ES-I3 (cell line): ENCODE measurements around the gene ADAMTSL2.
"Not testable (repeated sequence)": the region's sequence is repeated elsewhere in the genome, so short reads cannot be mapped to it uniquely, and the experiment has no call there.

Experiments used
- H3K36me3 ChIP-seq: 2 replicates; pipeline ENCODE4 v1.6.1; 2013; ENCODE audit warnings: mild to moderate bottlenecking, low read length, control low read depth, moderate library complexity; ENCODE audit not compliant: insufficient read depth
- H3K4me1 ChIP-seq: 2 replicates; pipeline ENCODE4 v1.6.1; 2013; ENCODE audit warnings: mild to moderate bottlenecking, control low read depth, low read length; ENCODE audit not compliant: insufficient read depth
- H3K9ac ChIP-seq: 2 replicates; pipeline ENCODE4 v1.6.1; 2013; ENCODE audit warnings: low read depth, mild to moderate bottlenecking, low read length, moderate library complexity
- H3K9me3 ChIP-seq: 2 replicates; pipeline ENCODE4 v1.6.1; 2013; ENCODE audit warnings: mild to moderate bottlenecking, low read length, moderate library complexity; ENCODE audit not compliant: control insufficient read depth, insufficient read depth

ADAMTSL2 gene

GRCh38 chr9:133560311-133560710 is 25.8 kb downstream of the ADAMTSL2 start:
- H3K36me3 ChIP-seq, result no peaks in the 10 kb centered on the region; the same call in 1 of the 2 replicates
- H3K9me3 ChIP-seq, result no peaks in the 10 kb centered on the region
- peaks cover 21% of the 10 kb centered on the region; the same call in 1 of the 2 replicates for H3K4me1 ChIP-seq
- H3K9ac ChIP-seq, result no peak overlapping the region

GRCh38 chr9:133560944-133561343 is 26.4 kb downstream of the ADAMTSL2 start:
- H3K9ac ChIP-seq, result no peak overlapping the region
- H3K36me3 ChIP-seq, result no peaks in the 10 kb centered on the region; the same call in 1 of the 2 replicates
- H3K9me3 ChIP-seq, result no peaks in the 10 kb centered on the region
- H3K4me1 ChIP-seq, result peaks cover 21% of the 10 kb centered on the region; the same call in 1 of the 2 replicates

- Histone ChIP-seq H3K4me1 (peaks cover 21% of the 10 kb centered on the region; the same call in 1 of the 2 replicates), H3K9ac (no peak overlapping the region)
Measured at GRCh38 chr9:133561976-133562554, 27.6 kb downstream of the ADAMTSL2 start.

GRCh38 chr9:133562611-133563290 is 28.2 kb downstream of the ADAMTSL2 start:
- H3K9ac ChIP-seq, result no peak overlapping the region
- no peaks in the 10 kb centered on the region for H3K9me3 ChIP-seq
- peaks cover 17% of the 10 kb centered on the region; the same call in 1 of the 2 replicates for H3K4me1 ChIP-seq
- H3K36me3 ChIP-seq, result no peaks in the 10 kb centered on the region; the same call in 1 of the 2 replicates

More at GRCh38 chr9:133561976-133562554, 27.6 kb downstream of the ADAMTSL2 start:
- Histone ChIP-seq H3K9me3 (no peaks in the 10 kb centered on the region), H3K36me3 (no peaks in the 10 kb centered on the region; the same call in 1 of the 2 replicates)

- H3K36me3 ChIP-seq, result no peaks in the 10 kb centered on the region; the same call in 1 of the 2 replicates
- H3K9me3 ChIP-seq, result no peaks in the 10 kb centered on the region
- peaks cover 15% of the 10 kb centered on the region; the same call in 1 of the 2 replicates for H3K4me1 ChIP-seq
- no peak overlapping the region for H3K9ac ChIP-seq
Measured at GRCh38 chr9:133563291-133563796, 28.8 kb downstream of the ADAMTSL2 start.

- H3K4me1 ChIP-seq, result peaks cover 15% of the 10 kb centered on the region; the same call in 1 of the 2 replicates
- not testable (repeated sequence) for H3K36me3 ChIP-seq, H3K9ac ChIP-seq, H3K9me3 ChIP-seq
Measured at GRCh38 chr9:133563814-133564213, 29.3 kb downstream of the ADAMTSL2 start.

- H3K9ac ChIP-seq, result no peak overlapping the region
- H3K4me1 ChIP-seq, result peaks cover 12% of the 10 kb centered on the region; the same call in 1 of the 2 replicates
- H3K36me3 ChIP-seq, result no peaks in the 10 kb centered on the region; the same call in 1 of the 2 replicates
- H3K9me3 ChIP-seq, result no peaks in the 10 kb centered on the region
Measured at GRCh38 chr9:133564451-133565116, 30.1 kb downstream of the ADAMTSL2 start.

- H3K9ac ChIP-seq, result no peak overlapping the region
- H3K36me3 ChIP-seq, result no peaks in the 10 kb centered on the region
- H3K9me3 ChIP-seq, result no peaks in the 10 kb centered on the region
- peaks cover 12% of the 10 kb centered on the region; the same call in 1 of the 2 replicates for H3K4me1 ChIP-seq
Measured at GRCh38 chr9:133566382-133566781, 31.9 kb downstream of the ADAMTSL2 start.

- H3K4me1 ChIP-seq, result peaks cover 12% of the 10 kb centered on the region; the same call in 1 of the 2 replicates
- H3K9ac ChIP-seq, result no peak overlapping the region
- H3K9me3 ChIP-seq, result no peaks in the 10 kb centered on the region
- no peaks in the 10 kb centered on the region for H3K36me3 ChIP-seq
Measured at GRCh38 chr9:133566817-133567216, 32.3 kb downstream of the ADAMTSL2 start.

GRCh38 chr9:133568186-133568585 is 33.7 kb downstream of the ADAMTSL2 start:
- H3K9me3 ChIP-seq, result no peaks in the 10 kb centered on the region
- H3K9ac ChIP-seq, result no peak overlapping the region
- H3K4me1 ChIP-seq, result peaks cover 12% of the 10 kb centered on the region; the same call in 1 of the 2 replicates
- no peaks in the 10 kb centered on the region for H3K36me3 ChIP-seq

GRCh38 chr9:133569121-133569785 is 34.7 kb downstream of the ADAMTSL2 start:
- H3K4me1 ChIP-seq, result peaks cover 6% of the 10 kb centered on the region; the same call in 1 of the 2 replicates
- no peak overlapping the region for H3K9ac ChIP-seq
- H3K9me3 ChIP-seq, result no peaks in the 10 kb centered on the region
- no peaks in the 10 kb centered on the region for H3K36me3 ChIP-seq

- Histone ChIP-seq H3K9me3 (no peaks in the 10 kb centered on the region), H3K9ac (no peak overlapping the region), H3K36me3 (no peaks in the 10 kb centered on the region), H3K4me1 (peaks cover under 1% of the 10 kb centered on the region; the same call in 1 of the 2 replicates)
Measured at GRCh38 chr9:133569891-133570690, 35.6 kb downstream of the ADAMTSL2 start.

GRCh38 chr9:133570691-133571080 is 36.2 kb downstream of the ADAMTSL2 start:
- no peaks in the 10 kb centered on the region; the same call in 1 of the 2 replicates for H3K4me1 ChIP-seq
- no peaks in the 10 kb centered on the region for H3K36me3 ChIP-seq
- H3K9ac ChIP-seq, result no peak overlapping the region
- H3K9me3 ChIP-seq, result no peaks in the 10 kb centered on the region
